ENCODE results near the gene ATP2B1.

ATP2B1 gene

GRCh38 chr12:89546151-89546550 lies 162.5 kb downstream of the ATP2B1 start:
- Histone ChIP-seq H3K79me2 (ENCODE audit: insufficient read depth, low read length) (no peaks in the 10 kb centered on the region), H3K4me1 (ENCODE audit: insufficient read depth, low read length, severe bottlenecking) (peaks cover 3% of the 10 kb centered on the region), H3F3A (ENCODE audit: insufficient read depth, low read length) (no peaks in the 10 kb centered on the region), H3K9ac (ENCODE audit: low read length) (no peak overlapping the region), H3K27me3 (ENCODE audit: insufficient read depth, low read length) (no peaks in the 10 kb centered on the region), H3K9me3 (ENCODE audit: low read length) (no peaks in the 10 kb centered on the region), H3K9me2 (ENCODE audit: low read depth, low read length) (no peaks in the 10 kb centered on the region), H3K27ac (ENCODE audit: low read depth, low read length, poor library complexity, severe bottlenecking) (no peak overlapping the region), H3K4me3 (ENCODE audit: low read depth, low read length, poor library complexity, severe bottlenecking) (no peak overlapping the region), H3K36me3 (ENCODE audit: insufficient read depth, low read length) (no peaks in the 10 kb centered on the region), H4K20me1 (ENCODE audit: insufficient read depth, low read length) (no peaks in the 10 kb centered on the region), H3K4me2 (ENCODE audit: low read length) (no peak overlapping the region), H2AFZ (ENCODE audit: low read length) (no peak overlapping the region)
- TF ChIP-seq CTCF (IDR thresholded peaks at IDR 0.05; ENCODE audit: low read length) (no peak), EZH2 (IDR thresholded peaks at IDR 0.05; ENCODE audit: borderline replicate concordance, low read length) (no peak)

- H3K4me1 ChIP-seq (ENCODE audit: insufficient read depth, low read length, severe bottlenecking): peaks cover 3% of the 10 kb centered on the region
- H2AFZ ChIP-seq (ENCODE audit: low read length): no peak overlapping the region
- no peaks in the 10 kb centered on the region for H3K9me3 ChIP-seq (ENCODE audit: low read length)
- no peak overlapping the region for H3K27ac ChIP-seq (ENCODE audit: low read depth, low read length, poor library complexity, severe bottlenecking)
- no peaks in the 10 kb centered on the region for H3K79me2 ChIP-seq (ENCODE audit: insufficient read depth, low read length)
- no peak overlapping the region for H3K9ac ChIP-seq (ENCODE audit: low read length)
- H3F3A ChIP-seq (ENCODE audit: insufficient read depth, low read length): no peaks in the 10 kb centered on the region
- no peaks in the 10 kb centered on the region for H4K20me1 ChIP-seq (ENCODE audit: insufficient read depth, low read length)
- no peaks in the 10 kb centered on the region for H3K9me2 ChIP-seq (ENCODE audit: low read depth, low read length)
- no peaks in the 10 kb centered on the region for H3K36me3 ChIP-seq (ENCODE audit: insufficient read depth, low read length)
- no peaks in the 10 kb centered on the region for H3K27me3 ChIP-seq (ENCODE audit: insufficient read depth, low read length)
- H3K4me2 ChIP-seq (ENCODE audit: low read length): no peak overlapping the region
- TF ChIP-seq EZH2 (IDR thresholded peaks at IDR 0.05; ENCODE audit: borderline replicate concordance, low read length): no peak
- TF ChIP-seq CTCF (IDR thresholded peaks at IDR 0.05; ENCODE audit: low read length): no peak
- no peak overlapping the region for H3K4me3 ChIP-seq (ENCODE audit: low read depth, low read length, poor library complexity, severe bottlenecking)
Measured at GRCh38 chr12:89544681-89545184, 163.9 kb downstream of the ATP2B1 start.

- H3K36me3 ChIP-seq (ENCODE audit: insufficient read depth, low read length): no peaks in the 10 kb centered on the region
- no peaks in the 10 kb centered on the region for H3K27me3 ChIP-seq (ENCODE audit: insufficient read depth, low read length)
- TF ChIP-seq EZH2 (IDR thresholded peaks at IDR 0.05; ENCODE audit: borderline replicate concordance, low read length) (no peak), CTCF (IDR thresholded peaks at IDR 0.05; ENCODE audit: low read length) (no peak)
- H3F3A ChIP-seq (ENCODE audit: insufficient read depth, low read length): no peaks in the 10 kb centered on the region
- no peak overlapping the region for H3K4me2 ChIP-seq (ENCODE audit: low read length)
- peaks cover 3% of the 10 kb centered on the region for H3K4me1 ChIP-seq (ENCODE audit: insufficient read depth, low read length, severe bottlenecking)
- no peaks in the 10 kb centered on the region for H3K9me3 ChIP-seq (ENCODE audit: low read length)
- no peak overlapping the region for H3K4me3 ChIP-seq (ENCODE audit: low read depth, low read length, poor library complexity, severe bottlenecking)
- H3K9ac ChIP-seq (ENCODE audit: low read length): no peak overlapping the region
- H3K79me2 ChIP-seq (ENCODE audit: insufficient read depth, low read length): no peaks in the 10 kb centered on the region
- no peak overlapping the region for H2AFZ ChIP-seq (ENCODE audit: low read length)
- no peaks in the 10 kb centered on the region for H4K20me1 ChIP-seq (ENCODE audit: insufficient read depth, low read length)
- no peaks in the 10 kb centered on the region for H3K9me2 ChIP-seq (ENCODE audit: low read depth, low read length)
- no peak overlapping the region for H3K27ac ChIP-seq (ENCODE audit: low read depth, low read length, poor library complexity, severe bottlenecking)
Measured at GRCh38 chr12:89544022-89544421, 164.6 kb downstream of the ATP2B1 start.

Data from OCI-LY1 (cell line).